Measurements from ENCODE around the gene EDDM13.
"Not testable (repeated sequence)": the region's sequence is repeated elsewhere in the genome, so short reads cannot be mapped to it uniquely, and the experiment has no call there.

The EDDM13 gene

DNA sequence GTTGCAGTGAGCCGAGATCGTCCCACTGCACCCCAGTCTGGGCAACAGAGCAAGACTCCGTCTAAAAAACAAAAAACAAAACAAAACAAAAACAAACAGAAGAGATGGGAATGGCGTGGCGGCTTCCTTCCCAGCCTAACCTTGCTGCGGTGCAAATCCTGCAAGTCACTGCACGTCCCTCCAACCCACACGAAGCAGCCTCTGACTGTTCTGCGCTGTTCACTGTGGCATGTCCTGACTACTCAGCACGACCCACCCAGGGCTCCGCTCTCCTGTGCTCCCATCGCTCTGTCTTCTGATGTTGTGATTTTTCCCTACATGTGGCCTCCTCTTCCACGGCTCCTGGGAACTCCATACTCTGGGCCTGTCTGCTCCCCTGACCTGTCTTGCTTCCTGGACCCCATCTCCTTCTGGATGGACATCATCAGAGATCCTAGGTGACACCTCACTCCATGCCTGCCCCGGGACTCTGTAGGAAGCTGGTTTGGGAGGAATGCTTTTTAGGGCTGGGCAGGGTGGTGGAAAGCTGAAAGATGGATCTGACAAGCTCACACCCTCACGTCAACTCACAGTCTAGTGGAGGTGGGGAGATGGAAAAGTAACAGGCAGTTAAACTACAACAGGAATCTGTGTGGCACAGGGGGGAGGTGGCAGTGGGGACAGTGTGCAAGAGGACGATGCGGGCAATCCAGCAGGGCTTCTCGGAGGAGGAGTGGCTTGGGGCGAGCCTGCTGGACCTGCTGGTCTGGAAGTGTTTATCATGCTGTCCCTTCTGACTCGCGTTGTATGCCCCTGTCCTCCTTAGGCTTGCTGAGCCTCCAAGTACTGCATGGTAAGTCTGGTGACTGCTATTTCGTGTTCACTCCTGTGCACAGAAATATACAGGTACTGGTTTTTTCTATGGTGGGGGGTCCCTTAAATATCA, 23.2 kb downstream of the EDDM13 start:
- DNase-seq: no peak

DNA sequence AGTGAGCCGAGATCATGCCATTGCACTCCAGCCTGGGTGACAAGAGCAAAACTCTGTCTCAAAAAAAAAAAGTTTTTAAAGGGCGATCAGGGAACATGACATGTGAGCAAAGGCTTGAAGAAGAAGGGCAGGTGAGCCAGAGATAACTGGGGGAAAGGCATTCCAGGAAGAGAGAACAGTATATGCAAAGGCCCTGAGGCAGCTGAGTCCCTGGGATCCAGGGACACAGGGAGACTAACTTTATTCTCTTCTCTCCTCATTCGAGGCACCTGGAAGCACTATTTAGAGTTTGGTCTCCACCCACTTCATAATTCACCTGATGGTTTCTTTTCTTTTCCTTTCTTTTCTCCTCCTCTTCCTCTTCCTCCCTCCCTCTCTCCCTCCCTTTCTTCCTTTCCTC, 24.5 kb downstream of the EDDM13 start:
- no peak for DNase-seq

DNA sequence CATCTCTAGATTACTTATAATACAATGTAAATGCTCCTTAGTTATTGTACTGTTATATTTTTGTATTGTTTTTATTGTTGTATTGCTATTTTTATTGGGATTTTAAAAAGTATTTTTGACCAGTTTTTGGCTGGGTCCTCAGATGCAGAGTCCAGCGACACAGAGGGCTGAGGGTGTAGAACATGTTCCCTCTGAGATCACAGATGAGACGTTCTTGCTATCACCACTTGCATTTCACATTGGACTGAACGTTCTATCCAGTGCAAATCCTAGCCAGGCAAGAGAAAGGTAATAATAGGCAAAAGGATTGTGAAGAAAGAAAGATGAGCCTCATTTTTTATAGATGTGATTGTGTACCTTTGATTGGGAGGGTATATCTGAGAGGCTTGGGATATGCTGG, 27.1 kb downstream of the EDDM13 start:
- DNase-seq: no peak

DNA sequence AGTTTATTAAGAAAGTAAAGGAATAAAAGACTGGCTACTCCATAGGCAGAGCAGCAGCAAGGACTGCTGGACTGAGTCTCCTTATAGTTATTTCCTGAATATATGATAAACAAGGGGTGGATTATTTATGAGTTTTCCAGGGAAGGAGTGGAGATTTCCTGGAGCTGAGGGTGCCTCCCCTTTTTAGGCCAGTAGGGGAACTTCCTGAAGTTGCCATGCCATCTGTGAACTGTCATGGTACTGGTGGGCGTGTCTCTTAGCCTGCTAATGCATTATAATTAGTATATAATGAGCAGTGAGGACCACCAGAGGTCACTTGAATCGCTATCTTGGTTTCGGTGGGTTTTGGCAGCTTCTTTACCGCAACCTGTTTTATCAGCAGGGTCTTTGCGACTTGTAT, 28.6 kb downstream of the EDDM13 start:
- DNase-seq: no peak

DNA sequence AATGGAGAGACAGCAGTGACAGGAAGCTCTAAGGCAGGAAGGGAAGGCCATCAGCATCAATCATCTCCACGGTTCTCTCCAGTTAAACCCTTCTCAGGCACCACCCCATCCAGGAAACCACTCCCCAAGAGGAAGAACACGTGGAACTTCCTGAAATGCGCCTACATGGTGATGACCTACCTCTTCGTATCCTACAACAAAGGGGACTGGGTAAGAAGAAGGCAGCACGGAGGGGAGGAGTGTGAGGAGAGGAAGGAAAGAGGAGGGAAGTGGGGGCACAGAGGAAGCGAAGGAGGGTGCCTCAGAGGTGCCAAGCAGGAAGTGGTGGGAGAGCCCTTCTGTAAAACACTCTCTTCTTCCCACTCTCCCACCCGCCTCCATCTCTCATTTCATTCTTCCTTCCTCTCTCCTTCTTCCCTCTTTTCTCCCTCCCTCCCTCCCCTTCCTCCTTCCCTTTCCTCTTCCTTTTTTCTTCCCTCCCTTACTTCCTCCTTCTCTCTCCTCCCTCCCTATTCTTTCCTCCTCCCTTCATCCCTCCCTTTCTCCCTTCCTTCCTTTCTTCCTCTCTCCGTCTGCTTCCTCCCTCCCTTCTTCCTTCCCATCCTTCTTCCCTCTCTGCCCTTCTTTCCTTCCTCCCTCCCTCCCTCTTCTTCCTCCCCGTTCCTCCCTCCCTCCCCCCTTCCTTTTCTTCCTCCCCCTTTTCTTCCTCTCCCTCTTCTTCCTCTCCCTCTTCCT, 29.5 kb downstream of the EDDM13 start:
- DNase-seq: no peak

DNA sequence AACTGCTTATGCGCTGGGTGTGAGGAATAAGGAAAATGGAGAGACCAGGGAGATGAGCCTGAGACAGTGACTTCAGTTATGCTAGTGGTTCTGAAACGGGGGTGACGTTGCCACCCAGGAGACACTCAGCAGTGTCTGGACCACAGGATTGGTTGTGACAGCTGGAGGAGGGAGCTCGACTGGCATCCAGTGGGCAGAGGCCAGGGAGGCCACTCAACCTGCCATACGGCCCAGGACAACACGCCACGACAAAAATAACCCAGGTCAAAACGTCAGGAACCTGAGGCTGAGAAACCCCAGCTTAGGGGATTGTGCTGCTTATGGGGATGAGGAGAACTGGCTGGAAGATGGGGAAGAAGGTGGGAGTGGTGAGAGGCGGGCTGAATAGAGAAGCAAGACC, 31.7 kb downstream of the EDDM13 start:
- DNase-seq: no peak

DNA sequence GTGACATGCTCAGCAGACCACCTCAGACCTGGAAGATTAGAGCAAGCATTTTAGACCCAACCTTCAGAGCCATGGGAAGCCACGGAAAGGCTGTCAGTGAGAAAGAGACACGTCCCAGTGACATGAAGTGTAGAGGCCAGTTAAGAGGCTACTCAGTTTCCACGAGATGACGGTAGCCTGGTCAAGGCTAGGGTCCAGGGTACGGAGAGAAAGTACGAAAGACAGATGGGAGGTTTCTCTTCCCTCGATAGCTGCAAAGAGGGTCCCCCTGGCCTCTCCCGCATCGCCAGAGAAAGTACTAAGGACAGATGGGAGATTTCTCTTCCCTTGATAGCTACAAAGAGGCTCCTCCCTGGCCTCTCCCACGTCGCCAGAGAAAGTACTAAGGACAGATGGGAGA, 33.5 kb downstream of the EDDM13 start:
- no peak for DNase-seq

DNA sequence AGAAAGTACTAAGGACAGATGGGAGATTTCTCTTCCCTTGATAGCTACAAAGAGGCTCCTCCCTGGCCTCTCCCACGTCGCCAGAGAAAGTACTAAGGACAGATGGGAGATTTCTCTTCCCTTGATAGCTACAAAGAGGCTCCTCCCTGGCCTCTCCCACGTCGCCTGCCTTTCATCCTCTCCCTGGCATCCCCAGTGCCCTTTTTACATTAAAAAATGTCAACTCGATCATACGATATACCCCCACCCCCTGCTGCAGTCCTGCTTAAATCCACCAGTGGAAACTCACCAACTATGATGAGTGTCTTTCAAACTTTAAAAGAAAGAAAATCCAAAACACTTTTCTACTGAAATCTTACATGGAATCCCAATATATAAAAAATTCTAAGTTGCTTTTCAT, 34.5 kb downstream of the EDDM13 start:
- DNase-seq: not testable (repeated sequence)

DNA sequence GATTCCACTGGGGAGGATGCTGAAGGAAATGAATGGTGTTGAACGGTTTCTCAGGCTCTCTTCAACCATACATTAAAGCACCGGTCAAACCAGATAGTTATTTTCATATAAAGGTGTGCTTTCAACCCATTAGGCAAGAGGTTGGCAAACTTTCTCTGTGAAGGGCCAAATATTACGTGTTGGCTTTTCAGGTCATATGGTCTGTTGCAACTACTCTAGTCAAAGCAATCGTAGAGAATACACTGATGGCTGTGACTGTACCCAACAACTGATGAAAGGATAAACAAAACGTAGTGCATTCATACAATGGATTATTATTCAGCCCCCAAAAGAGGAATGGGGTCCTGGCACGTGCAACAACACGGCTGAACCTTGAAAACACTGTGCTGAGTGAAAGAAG, 36.2 kb downstream of the EDDM13 start:
- no peak for DNase-seq

DNA sequence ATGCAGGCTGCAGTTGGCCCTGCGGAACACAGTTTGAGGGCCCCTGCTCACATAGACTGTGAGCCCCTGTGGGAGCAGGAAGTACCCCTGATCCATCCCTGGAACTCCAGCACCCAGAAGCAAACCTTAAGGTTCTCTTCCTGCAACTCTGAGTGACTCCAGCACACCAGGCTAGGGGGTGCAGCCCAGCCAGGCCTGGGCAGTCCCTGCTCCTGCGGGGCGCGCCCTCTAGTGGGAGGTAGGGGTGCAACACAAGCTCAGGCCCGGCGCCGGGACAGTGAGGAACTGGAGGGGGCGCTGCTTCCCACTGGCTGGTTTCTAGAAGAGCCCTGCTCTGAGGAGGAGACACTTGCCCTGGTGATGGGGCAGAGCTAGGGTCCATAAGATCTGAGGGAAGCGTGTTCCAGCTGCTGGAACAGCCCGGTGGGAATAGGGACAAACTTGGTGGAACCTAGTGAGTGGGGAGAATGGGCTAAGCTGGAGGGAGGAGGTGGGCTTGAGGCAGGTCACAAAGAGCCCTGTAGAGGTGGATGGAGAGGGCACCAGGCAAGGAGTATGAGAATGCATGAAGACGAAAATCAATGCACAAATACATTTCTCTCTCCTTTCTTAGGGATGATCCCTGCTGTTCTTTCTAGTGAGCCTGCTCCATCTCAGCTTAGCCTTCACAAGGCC, 37.1 kb downstream of the EDDM13 start:
- peak in 4 of 6 experiments; percentile 3 to 28 (median 22) for DNase-seq

DNA sequence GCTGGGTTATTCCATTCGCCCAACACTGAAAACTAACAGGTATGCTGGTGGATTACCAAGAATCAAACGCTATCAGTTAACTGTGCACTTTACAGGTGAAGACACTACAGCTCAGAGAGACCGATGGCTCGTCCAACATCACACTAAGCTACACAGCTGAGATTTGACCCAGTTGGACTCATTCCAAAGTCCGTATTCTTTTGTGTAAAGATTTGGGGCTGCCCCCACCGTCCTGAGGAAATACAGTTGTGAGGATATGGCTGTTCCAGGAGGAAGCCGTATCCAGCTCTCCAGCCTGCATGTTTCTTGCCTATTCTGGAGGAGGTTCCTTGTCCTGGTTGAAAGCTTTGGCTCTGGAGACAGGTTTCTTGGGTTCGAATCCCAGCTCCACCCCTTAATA, 37.9 kb downstream of the EDDM13 start:
- DNase-seq: no peak

DNA sequence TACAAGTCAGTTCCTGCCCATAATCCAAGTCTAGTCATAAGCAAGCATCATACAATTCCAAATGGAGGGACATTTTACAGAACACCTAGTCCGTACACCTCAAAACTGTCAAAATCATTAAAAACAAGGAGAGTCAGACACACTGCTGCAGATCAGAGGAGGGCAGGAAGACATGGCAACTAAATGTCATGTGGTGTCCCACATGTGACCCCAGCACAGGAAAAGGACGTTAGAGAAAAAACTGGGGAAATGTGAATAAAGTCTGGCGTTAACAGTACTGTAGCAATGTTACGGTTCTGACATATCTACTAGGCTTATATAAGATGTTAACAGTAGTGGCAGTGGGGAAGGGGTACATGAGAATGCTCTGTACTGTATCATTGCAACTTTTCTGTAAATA, 39.8 kb downstream of the EDDM13 start:
- no peak for DNase-seq

DNA sequence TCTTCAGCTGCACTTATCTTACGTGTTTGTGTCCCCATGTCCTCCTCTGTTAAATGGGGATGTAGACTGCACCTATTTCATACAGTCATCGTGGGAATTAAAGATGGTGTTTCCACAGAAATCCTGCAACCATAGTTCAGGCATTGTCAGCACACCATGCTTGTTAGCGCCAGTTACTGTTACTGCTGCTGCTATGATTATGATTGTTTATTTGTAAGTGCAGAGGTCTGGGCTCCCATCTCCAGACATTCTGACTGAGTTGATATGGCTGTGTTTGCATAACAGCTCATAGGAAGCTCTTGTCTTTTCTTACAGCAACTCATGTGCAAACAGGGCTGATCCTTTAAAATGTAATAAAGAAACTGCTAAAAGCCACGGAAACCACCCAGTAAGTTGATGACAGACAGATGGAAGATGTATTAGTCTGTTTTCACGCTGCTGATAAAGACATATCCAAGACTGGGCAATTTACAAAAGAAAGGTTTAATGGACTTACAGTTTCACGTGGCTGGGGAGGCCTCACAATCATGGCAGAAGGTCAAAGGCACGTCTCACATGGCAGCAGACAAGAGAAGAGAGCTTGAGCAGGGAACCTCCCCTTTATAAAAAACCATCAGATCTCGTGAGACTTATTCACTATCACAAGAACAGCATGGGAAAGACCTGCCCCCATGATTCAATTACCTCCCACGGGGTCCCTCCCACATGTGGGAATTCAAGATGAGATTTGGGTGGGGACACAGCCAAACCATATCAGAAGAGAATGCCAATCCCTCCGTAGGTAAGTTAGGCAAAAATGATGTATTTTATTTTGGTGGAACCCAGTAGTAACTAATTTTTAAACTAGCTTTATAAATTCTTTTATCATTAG, 40.5 kb downstream of the EDDM13 start:
- no peak for DNase-seq

DNA sequence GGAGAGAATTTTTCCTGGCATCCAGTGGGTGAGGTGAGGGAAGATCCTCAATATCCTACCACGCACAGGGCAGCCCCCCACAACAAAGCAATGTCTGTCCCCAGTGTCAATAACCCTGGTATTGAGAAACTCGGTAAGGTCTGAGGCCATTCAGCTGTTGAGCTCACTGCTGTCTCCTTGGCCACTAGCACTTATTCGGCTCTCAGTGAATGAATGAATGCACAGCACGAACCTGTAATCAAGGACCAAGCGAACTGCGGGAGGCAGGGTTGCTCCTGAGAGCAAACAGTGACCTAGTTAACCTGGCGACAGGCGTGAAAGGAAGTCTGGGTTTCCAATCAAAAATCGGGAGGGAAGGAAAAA, 41.5 kb downstream of the EDDM13 start:
- no peak for DNase-seq

DNA sequence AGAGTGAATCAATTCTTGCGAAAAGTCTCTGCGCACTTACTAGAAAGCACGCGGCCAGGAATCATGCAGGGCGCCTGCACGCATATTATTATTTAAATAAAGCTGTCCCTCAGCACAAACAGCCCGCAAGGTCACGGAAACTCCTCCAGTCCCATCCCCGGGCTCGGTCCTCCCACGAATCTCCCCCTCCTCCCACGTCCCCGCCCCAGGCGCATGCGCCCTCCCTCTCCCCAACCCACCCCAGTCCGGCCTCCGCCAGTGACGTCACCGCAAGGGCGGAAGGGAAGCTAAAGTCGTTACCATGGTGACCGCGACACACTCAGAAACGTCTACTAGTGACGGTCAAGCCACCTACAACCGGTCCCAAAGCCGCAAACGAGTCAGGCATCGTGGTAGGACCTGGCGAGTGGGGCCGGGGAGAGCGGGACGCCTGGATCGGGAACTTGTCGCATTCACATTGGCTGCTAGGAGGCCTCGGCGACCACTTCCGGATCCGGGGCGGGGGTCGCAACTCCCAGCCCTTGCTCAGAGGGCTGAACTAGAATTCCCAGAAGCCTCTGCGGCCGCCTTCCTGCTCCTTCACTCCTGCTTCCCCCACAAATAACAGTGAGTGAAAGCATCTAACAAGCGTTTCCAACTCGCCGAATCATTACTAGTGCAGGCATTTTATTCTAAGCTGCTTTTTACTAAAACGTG, 42.0 kb downstream of the EDDM13 start, which contains the start of gene ZSCAN5A:
ZSCAN5A (minus strand) TSS at position 459 of the 696 bp plus-strand sequence. CDS start 89,793 bp downstream, outside the sequence.
- peak; percentile 97 to 100 (median 98) for DNase-seq

DNA sequence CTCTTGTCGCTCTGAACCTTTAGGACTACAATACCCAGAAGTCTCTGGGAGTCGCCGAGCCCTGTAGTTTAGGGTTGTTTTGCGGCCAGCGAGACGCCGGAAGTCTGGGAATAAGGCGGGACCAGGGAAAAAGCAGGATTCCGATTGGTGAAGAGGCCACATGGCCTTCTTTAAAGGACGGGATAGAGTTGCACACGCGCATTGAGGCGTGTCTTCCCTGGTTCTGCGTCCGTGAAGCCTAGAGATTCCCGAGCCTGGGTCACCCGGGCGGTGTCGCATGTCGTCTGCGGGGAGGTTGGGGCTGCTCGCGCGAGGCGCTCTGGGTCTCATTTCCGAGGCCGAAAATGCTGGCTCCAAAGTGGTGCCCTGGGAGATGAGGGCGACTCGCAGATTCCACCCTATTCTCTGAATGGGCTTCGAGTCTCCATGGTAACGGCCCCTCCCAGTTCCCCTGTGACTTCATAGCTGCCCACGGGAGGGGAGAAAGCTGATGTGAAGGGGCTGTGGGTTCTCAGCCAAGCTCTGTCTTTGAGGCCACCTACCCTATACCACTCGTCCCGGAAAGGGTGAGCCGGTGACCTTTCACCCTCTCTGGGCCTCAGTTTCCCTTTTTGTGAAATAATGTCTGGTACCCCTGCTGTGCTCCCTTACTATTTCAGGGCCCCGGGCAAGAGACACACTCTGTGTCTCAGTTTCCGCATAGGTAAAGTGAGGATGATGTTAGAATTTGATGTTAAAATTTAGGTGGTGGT, 42.7 kb downstream of the EDDM13 start:
- peak; percentile 85 to 99 (median 92) for DNase-seq

DNA sequence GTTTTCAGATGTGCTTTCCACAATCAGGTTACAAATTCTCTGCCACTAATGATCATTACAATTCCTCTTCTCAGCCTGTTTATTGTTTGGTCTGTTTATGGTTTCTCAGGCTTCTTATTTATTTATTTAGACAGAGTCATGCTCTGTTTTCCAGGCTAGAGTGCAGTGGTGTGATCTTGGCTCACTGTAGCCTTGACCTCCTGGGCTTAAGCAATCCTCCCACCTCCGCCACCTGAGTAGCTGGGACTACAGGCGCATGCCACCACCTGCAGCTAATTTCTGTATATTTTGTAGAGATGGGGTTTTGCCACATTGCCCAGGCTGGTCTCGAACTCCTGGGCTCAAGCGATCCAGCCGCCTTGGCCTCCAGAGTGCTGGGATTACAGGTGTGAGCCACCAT, 44.2 kb downstream of the EDDM13 start:
- DNase-seq: no peak

DNA sequence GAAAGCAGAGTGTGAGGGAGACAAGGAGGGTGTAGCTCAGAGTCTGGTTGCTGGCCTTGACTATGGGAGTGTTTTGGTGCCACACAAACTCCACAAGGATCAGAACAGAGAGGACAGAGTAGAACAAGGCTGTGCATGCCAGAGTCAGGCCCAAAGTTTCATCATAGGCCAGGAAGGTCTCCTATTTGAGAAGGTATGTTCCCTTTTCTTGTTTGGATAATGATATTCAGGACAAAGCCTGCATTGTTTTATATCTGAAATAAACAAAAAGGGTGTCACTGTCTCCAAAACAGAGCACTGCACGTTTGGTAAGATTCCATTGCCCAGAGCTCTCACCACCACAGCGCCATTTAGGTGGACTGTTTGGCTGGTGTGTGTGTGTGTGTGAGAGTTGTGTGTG, 45.2 kb downstream of the EDDM13 start:
- DNase-seq: no peak

DNA sequence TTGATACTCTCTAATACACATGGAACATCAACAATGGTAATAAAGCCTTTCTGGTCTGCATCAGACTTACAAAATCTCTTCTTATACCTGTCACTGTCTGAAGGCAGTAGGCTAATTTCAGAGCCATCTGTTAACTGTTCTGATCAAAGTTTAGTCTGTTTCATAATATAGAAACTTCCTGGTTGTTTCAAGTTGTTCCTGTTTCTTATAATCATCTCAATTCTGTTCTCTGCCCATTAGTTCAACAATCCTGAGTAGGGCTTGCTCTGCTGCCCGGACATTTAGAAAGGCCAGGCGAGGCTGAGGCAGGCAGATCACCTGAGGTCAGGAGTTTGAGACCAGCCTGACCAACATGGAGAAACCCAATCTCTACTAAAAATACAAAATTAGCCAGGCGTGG, 47.4 kb downstream of the EDDM13 start:
- no peak for DNase-seq

DNA sequence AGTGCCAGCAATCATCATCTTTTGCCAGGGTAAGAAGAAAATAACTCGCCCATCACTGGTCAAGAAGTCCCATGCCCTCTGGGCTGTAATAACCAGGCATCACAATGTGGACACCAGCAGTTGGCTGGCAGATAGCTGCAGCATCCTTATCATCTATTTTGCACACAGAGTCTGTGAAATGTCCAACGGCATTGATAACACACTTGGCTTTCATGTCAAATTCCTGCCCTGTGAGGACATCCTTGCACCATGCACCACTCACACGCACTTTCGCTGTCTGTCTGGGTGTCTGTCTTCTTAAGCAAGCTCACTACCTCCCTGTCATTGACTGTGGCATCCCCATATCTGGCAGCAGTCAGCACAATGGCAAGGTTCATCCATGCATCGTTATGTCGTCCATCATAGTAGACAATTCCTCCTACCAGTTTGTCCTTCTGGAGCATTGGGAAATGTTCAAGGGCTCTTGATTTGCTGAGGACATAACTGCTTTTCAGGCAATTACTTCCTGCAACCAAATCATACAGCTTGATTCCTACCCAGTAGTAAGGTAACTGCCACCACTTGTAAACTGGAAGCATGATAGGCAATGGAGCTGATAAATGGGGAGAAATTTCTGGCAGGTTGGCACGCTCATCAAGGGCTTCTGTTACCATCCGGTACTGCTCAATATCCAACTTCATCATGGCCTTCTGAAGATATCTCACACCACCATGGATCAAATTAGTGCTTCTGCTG, 48.9 kb downstream of the EDDM13 start:
- no peak for DNase-seq
